Measurements from ENCODE around the gene GARNL3.

Gene GARNL3

GRCh38 chr9:127267793-127268525 is 3.4 kb downstream of the GARNL3 start:
- DNase-seq (ENCODE audit: low read depth, low spot score): no peak
- no peak overlapping the region for H3K27ac ChIP-seq

GRCh38 chr9:127269449-127269848 is 4.9 kb downstream of the GARNL3 start:
- H3K27ac ChIP-seq: no peak overlapping the region

GRCh38 chr9:127273326-127273725 is 8.8 kb downstream of the GARNL3 start:
- no peak for DNase-seq (ENCODE audit: low read depth, low spot score)
- H3K27ac ChIP-seq: no peak overlapping the region

More at GRCh38 chr9:127269449-127269848, 4.9 kb downstream of the GARNL3 start:
- no peak for DNase-seq (ENCODE audit: low read depth, low spot score)

GRCh38 chr9:127277099-127277498 is 12.5 kb downstream of the GARNL3 start:
- no peak for DNase-seq (ENCODE audit: low read depth, low spot score)
- no peak overlapping the region for H3K27ac ChIP-seq

- no peak overlapping the region for H3K27ac ChIP-seq
- DNase-seq (ENCODE audit: low read depth, low spot score): no peak
Observed at GRCh38 chr9:127277770-127278169, 13.2 kb downstream of the GARNL3 start.

- peak; percentile 46 for DNase-seq (ENCODE audit: low read depth, low spot score)
- no peak overlapping the region for H3K27ac ChIP-seq
Observed at GRCh38 chr9:127278372-127278771, 13.8 kb downstream of the GARNL3 start.

GRCh38 chr9:127279717-127280285 is 15.2 kb downstream of the GARNL3 start:
- no peak for DNase-seq (ENCODE audit: low read depth, low spot score)
- no peak overlapping the region for H3K27ac ChIP-seq

GRCh38 chr9:127280880-127281660 is 16.5 kb downstream of the GARNL3 start:
- no peak overlapping the region for H3K27ac ChIP-seq
- no peak for DNase-seq (ENCODE audit: low read depth, low spot score)

- H3K27ac ChIP-seq: no peak overlapping the region
- DNase-seq (ENCODE audit: low read depth, low spot score): no peak
Observed at GRCh38 chr9:127281891-127282290, 17.3 kb downstream of the GARNL3 start.

GRCh38 chr9:127282611-127283010 is 18.0 kb downstream of the GARNL3 start:
- H3K27ac ChIP-seq: no peak overlapping the region
- DNase-seq (ENCODE audit: low read depth, low spot score): no peak

GRCh38 chr9:127283135-127283534 is 18.6 kb downstream of the GARNL3 start:
- H3K27ac ChIP-seq: no peak overlapping the region
- DNase-seq (ENCODE audit: low read depth, low spot score): no peak

- DNase-seq (ENCODE audit: low read depth, low spot score): no peak
- H3K27ac ChIP-seq: no peak overlapping the region
Observed at GRCh38 chr9:127283917-127284497, 19.4 kb downstream of the GARNL3 start.

- no peak overlapping the region for H3K27ac ChIP-seq
- DNase-seq (ENCODE audit: low read depth, low spot score): no peak
Observed at GRCh38 chr9:127285965-127286364, 21.4 kb downstream of the GARNL3 start.

GRCh38 chr9:127290561-127291065 is 26.0 kb downstream of the GARNL3 start:
- no peak for DNase-seq (ENCODE audit: low read depth, low spot score)
- no peak overlapping the region for H3K27ac ChIP-seq

- no peak for DNase-seq (ENCODE audit: low read depth, low spot score)
- no peak overlapping the region for H3K27ac ChIP-seq
Observed at GRCh38 chr9:127291246-127291778, 26.7 kb downstream of the GARNL3 start.

- H3K27ac ChIP-seq: no peak overlapping the region
- DNase-seq (ENCODE audit: low read depth, low spot score): no peak
Observed at GRCh38 chr9:127292415-127292814, 27.8 kb downstream of the GARNL3 start.

- DNase-seq (ENCODE audit: low read depth, low spot score): no peak
- no peak overlapping the region for H3K27ac ChIP-seq
Observed at GRCh38 chr9:127293328-127293727, 28.8 kb downstream of the GARNL3 start.

- DNase-seq (ENCODE audit: low read depth, low spot score): no peak
- H3K27ac ChIP-seq: no peak overlapping the region
Observed at GRCh38 chr9:127293767-127294166, 29.2 kb downstream of the GARNL3 start.

- no peak overlapping the region for H3K27ac ChIP-seq
- peak; percentile 77 for DNase-seq (ENCODE audit: low read depth, low spot score)
Observed at GRCh38 chr9:127295005-127295404, 30.4 kb downstream of the GARNL3 start.

- no peak overlapping the region for H3K27ac ChIP-seq
- DNase-seq (ENCODE audit: low read depth, low spot score): no peak
Observed at GRCh38 chr9:127300886-127301447, 36.4 kb downstream of the GARNL3 start.
